Naive thymus-derived CD8-positive, alpha-beta T cell (primary cell): ENCODE results near the gene DPF3. TPM values are rescaled to one million over a fixed set of nuclear protein-coding genes. Genes with fewer than 3 reads are reported as not detected.

ENCODE experiments used
- ATAC-seq, 2 donors: fragments of 150-1000 bp; cut with Tn5 transposase in 1 of 2; sonication (Bioruptor Pico), chemical (Tn5 transposase) in 1 of 2; 1 replicate in 1 of 2; 2 replicates in 1 of 2; pipeline ENCODE4 v1.10.0; 2021; ENCODE audit warnings: mild to moderate bottlenecking in 2 of 2, moderate library complexity in 2 of 2
- POLR2A ChIA-PET: fragments of 350-600 bp; sonication (Branson Sonifier 250); formaldehyde crosslinking; loops from one replicate; lab custom pipeline; 2021; ENCODE audit warnings: antibody characterized with exemption; lab: Charles Lee
- DNase-seq, 10 donors: peaks; one replicate each; pipeline versions ENCODE4 v3.0.0 to v3.0.0-alpha.2; 2020 to 2022
- H3K27ac Mint-ChIP-seq, 10 donors: one replicate each; pipeline ENCODE4 v1.8.0; 2020 to 2022; ENCODE audit warnings: mild to moderate bottlenecking in 10 of 10, mixed read lengths in 10 of 10, moderate library complexity in 4 of 10, inconsistent platforms in 1 of 10
- H3K27me3 Mint-ChIP-seq, 5 donors: one replicate each; pipeline ENCODE4 v1.8.0; 2021 to 2022; ENCODE audit warnings: mixed read lengths in 5 of 5
- H3K36me3 Mint-ChIP-seq, 3 donors: one replicate each; pipeline ENCODE4 v1.8.0; 2020 to 2022; ENCODE audit warnings: mixed read lengths in 3 of 3, mild to moderate bottlenecking in 2 of 3, inconsistent platforms in 1 of 3
- H3K4me1 Mint-ChIP-seq, 4 donors: one replicate each; pipeline ENCODE4 v1.8.0; 2021 to 2022; ENCODE audit warnings: mixed read lengths in 4 of 4
- H3K4me3 Mint-ChIP-seq, 10 donors: one replicate each; pipeline ENCODE4 v1.8.0; 2020 to 2022; ENCODE audit warnings: mild to moderate bottlenecking in 10 of 10, mixed read lengths in 10 of 10, moderate library complexity in 6 of 10, inconsistent platforms in 1 of 10
- H3K9me3 Mint-ChIP-seq, 9 donors: one replicate each; pipeline ENCODE4 v1.8.0; 2020 to 2022; ENCODE audit warnings: mixed read lengths in 9 of 9, mild to moderate bottlenecking in 3 of 9, inconsistent platforms in 1 of 9, moderate library complexity in 1 of 9
- polyA plus RNA-seq, 3 donors: library from polyadenylated mRNA; unstranded; fragments of 300-500 nt; fragmentation: Illumina TruSeq; gene quantifications; one replicate each; pipeline ENCODE4 v1.2.3, GENCODE V29; 2021
- total RNA-seq, 8 experiments: library from RNA in 2 of 8; stranded (reverse) in 2 of 8; gene quantifications; one replicate each; pipeline ENCODE4 v1.2.3 and lab custom pipeline; 2021 to 2026

The DPF3 gene
- total and polyA plus RNA-seq, 5 experiments from 2014 or later: 0.35 to 0.58 (median 0.52) TPM

GRCh38 chr14:72800848-72801370 is 93.0 kb downstream of the DPF3 start:
- H3K4me3 Mint-ChIP-seq: no peak overlapping the region

DNA sequence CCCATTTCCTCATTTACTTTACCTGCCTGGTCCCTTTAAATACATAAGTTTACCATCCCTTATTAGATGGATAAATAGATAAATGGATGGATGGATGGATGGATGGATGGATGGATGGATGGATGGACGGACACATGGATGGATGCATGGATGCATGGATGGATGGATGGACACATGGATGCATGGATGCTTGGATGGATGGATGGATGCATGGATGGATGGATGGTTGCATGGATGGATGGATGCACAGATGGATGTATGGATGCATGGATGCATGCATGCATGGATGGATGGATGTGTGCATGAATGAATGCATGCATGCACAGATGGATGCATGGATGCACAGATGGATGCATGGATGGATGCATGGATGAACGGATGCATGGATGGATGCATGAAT is 93.6 kb downstream of the DPF3 start:
- no peak overlapping the region for H3K4me3 Mint-ChIP-seq
- H3K9me3 Mint-ChIP-seq: peaks cover 0 to 9% (median 0%) of the 10 kb centered on the region in 9 donors
- H3K27me3 Mint-ChIP-seq: no peaks in the 10 kb centered on the region
- H3K27ac Mint-ChIP-seq: no peak overlapping the region
- peaks cover 8 to 15% (median 9%) of the 10 kb centered on the region in 4 donors for H3K4me1 Mint-ChIP-seq
- peaks cover 0 to 2% (median 0%) of the 10 kb centered on the region in 3 donors for H3K36me3 Mint-ChIP-seq
- DNase-seq (no peak), ATAC-seq (no peak)
- POLR2A ChIA-PET: no interaction called here

More at GRCh38 chr14:72800848-72801370, 93.0 kb downstream of the DPF3 start:
- Mint-ChIP-seq H3K27me3 (no peaks in the 10 kb centered on the region), H3K27ac (no peak overlapping the region), H3K4me1 (peaks cover 8 to 15% (median 9%) of the 10 kb centered on the region in 4 donors), H3K36me3 (peaks cover 0 to 2% (median 0%) of the 10 kb centered on the region in 3 donors), H3K9me3 (peaks cover 0 to 9% (median 0%) of the 10 kb centered on the region in 9 donors)
- DNase-seq (no peak), ATAC-seq (no peak)
- POLR2A ChIA-PET: no interaction called here

DNA sequence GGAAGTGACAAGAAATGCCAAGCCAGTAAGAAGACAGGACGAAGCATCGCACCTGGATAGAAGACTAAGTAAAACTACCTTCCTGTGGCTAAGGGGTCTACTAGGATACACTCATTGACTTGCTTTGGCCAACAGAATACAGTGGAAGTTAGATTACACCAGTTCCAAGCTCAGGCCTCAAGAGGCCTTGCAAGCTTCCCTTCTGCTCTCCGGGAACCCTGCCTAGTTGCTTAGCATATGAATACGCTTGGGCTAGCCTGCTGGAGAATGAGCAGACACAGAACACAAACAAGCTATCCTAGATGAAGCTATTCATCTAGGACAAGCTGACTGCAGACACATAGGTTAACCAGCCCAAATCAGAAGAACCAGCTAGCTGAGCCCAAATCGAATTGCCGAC is 97.0 kb downstream of the DPF3 start:
- Mint-ChIP-seq H3K4me1 (peaks cover 9 to 15% (median 11%) of the 10 kb centered on the region in 4 donors), H3K36me3 (peaks cover 0 to 2% (median 0%) of the 10 kb centered on the region in 3 donors), H3K27me3 (no peaks in the 10 kb centered on the region), H3K27ac (no peak overlapping the region), H3K4me3 (no peak overlapping the region), H3K9me3 (peaks cover 0 to 9% (median 0%) of the 10 kb centered on the region in 9 donors)
- DNase-seq (no peak), ATAC-seq (no peak)
- POLR2A ChIA-PET: no interaction called here

GRCh38 chr14:72793156-72793939 is 100.6 kb downstream of the DPF3 start:
- Mint-ChIP-seq H3K9me3 (no peaks in the 10 kb centered on the region), H3K27ac (no peak overlapping the region), H3K36me3 (no peaks in the 10 kb centered on the region), H3K4me1 (peaks cover 2 to 13% (median 5%) of the 10 kb centered on the region in 4 donors), H3K4me3 (no peak overlapping the region), H3K27me3 (no peaks in the 10 kb centered on the region)
- ATAC-seq (no peak), DNase-seq (no peak)
- POLR2A ChIA-PET: no interaction called here

GRCh38 chr14:72792051-72792788 is 101.7 kb downstream of the DPF3 start:
- H3K27ac Mint-ChIP-seq: no peak overlapping the region
- POLR2A ChIA-PET: no interaction called here
- ATAC-seq (no peak), DNase-seq (no peak)
- H3K36me3 Mint-ChIP-seq: no peaks in the 10 kb centered on the region
- H3K4me3 Mint-ChIP-seq: no peak overlapping the region
- H3K27me3 Mint-ChIP-seq: no peaks in the 10 kb centered on the region
- H3K9me3 Mint-ChIP-seq: no peaks in the 10 kb centered on the region
- H3K4me1 Mint-ChIP-seq: peaks cover 2 to 22% (median 11%) of the 10 kb centered on the region in 4 donors

DNA sequence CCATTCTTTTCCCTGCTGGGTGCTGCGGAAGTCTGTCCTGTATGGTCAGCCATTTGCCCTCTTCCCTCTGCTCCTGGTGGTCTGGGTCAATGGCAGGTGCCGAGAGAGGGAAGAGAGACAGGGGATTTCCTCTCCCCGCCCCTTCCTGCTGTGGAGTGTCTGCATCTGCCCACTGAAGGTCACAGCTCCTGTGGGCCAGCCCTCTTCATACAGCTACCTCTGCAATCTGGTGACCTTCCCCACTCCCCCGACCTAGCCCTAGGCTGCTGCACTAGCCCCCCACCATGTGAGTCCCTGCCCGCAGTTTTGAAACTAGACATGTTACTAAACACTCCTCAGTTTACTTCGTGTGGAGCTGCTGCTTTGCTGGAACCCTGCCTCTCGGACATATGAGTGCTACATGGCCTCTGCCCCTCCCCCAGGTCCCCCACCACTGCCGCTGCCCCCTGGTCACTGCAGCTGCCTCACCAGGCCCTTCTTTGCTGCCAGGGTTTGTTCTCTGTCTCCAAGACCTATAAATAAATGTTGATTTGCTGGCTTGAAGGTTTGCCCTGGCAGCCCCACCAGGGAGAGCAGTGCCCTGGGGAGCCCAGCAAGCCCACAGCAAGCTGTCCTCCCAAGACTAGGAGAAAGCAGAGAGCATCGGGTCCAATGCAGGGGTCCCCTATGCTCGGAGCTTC is 102.9 kb downstream of the DPF3 start:
- DNase-seq (no peak), ATAC-seq (no peak)
- H3K9me3 Mint-ChIP-seq: no peaks in the 10 kb centered on the region
- no peaks in the 10 kb centered on the region for H3K36me3 Mint-ChIP-seq
- POLR2A ChIA-PET: interaction anchor here (0.6 to 0.9 kb wide), 2 partner anchors 11 to 1792 kb away, joined by 3 read pairs; no protein-coding TSS in a partner anchor
- H3K27me3 Mint-ChIP-seq: no peaks in the 10 kb centered on the region
- H3K27ac Mint-ChIP-seq: no peak overlapping the region
- peaks cover 2 to 22% (median 11%) of the 10 kb centered on the region in 4 donors for H3K4me1 Mint-ChIP-seq
- H3K4me3 Mint-ChIP-seq: no peak overlapping the region

- Mint-ChIP-seq H3K4me1 (peaks cover 2 to 22% (median 11%) of the 10 kb centered on the region in 4 donors), H3K36me3 (no peaks in the 10 kb centered on the region), H3K9me3 (no peaks in the 10 kb centered on the region), H3K4me3 (no peak overlapping the region), H3K27ac (peak overlapping the region in 1 of 10 donors; percentile 78), H3K27me3 (no peaks in the 10 kb centered on the region)
- ATAC-seq (no peak), DNase-seq (no peak)
- POLR2A ChIA-PET: no interaction called here
Observed at GRCh38 chr14:72788972-72789728, 104.8 kb downstream of the DPF3 start.

GRCh38 chr14:72788255-72788654 is 105.6 kb downstream of the DPF3 start:
- DNase-seq (peak in 1 of 10 donors; percentile 10), ATAC-seq (no peak)
- POLR2A ChIA-PET: no interaction called here
- Mint-ChIP-seq H3K9me3 (no peaks in the 10 kb centered on the region), H3K27ac (peak overlapping the region in 1 of 10 donors; percentile 20), H3K4me1 (peaks cover 2 to 22% (median 11%) of the 10 kb centered on the region in 4 donors), H3K36me3 (no peaks in the 10 kb centered on the region), H3K27me3 (no peaks in the 10 kb centered on the region), H3K4me3 (no peak overlapping the region)

DNA sequence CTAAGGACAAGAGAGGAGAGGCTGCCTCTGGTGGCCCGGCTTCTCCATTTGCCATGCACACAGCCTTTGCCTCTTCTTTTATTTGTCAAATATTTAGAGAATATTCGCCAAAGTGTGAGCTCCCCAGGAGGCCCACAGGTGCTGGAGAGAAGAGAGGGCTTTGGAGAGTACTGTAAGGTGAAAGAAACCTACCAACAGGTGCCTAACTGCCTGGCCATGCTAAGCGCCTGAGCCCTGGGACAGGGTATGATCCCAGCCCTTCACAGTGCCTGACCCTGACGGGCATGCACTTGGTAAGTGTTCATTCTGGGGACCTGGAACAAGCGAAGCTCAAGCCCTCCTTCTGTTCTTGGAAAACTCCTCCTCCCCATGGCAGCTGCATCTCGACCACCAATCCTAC is 106.1 kb downstream of the DPF3 start:
- no peaks in the 10 kb centered on the region for H3K9me3 Mint-ChIP-seq
- H3K4me3 Mint-ChIP-seq: no peak overlapping the region
- POLR2A ChIA-PET: no interaction called here
- H3K27ac Mint-ChIP-seq: peak overlapping the region in 2 of 10 donors; percentile 20 to 79
- DNase-seq (peak in 1 of 10 donors; percentile 4), ATAC-seq (no peak)
- H3K36me3 Mint-ChIP-seq: no peaks in the 10 kb centered on the region
- peaks cover 0 to under 1% (median 0%) of the 10 kb centered on the region in 5 donors for H3K27me3 Mint-ChIP-seq
- H3K4me1 Mint-ChIP-seq: peaks cover 2 to 22% (median 11%) of the 10 kb centered on the region in 4 donors

DNA sequence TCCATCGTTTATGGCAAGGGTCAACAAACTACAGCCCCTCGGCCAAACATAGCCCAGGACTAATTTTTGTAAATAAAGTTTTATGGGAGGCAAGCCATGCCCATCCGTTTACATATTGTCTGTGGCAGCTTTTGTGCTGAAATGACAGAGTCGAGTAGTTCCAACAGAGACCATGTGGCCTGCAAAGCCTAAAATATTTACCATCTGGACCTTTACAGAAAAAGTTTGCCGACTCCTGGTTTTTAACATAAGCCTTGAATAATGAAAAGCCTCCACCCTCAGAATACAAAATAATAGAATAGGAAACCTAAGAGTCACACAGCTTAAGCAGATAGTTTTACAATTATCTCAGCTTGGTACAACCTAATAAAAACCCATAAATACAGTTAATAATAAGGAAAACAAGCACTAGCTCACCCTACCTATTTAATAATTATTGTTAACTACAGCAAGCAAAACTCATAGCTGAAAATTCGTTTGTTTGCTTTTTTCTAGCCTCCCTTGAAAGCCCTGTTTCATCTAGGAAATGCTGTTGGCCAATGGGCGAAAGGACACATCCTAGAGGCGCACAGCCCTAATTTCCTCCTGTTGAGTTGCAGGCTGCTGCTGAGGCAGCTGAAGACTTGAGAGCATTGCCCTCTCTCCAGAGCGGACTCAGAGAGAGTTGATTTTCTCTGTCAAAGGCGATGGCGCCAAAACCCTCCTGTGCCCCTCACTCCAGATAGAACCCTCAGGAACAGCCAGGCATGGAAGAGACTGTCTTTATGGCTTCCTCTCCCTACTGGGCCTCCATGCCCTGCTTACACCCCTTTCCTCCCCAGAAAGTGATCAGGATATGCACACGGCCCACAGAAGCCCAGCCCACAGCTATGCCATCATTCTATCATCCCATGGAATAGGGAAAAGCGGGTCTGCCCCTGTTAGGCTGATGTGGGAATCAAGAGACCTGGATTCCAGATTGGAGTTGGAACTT is 107.2 kb downstream of the DPF3 start:
- DNase-seq (peak in 1 of 10 donors; percentile 2), ATAC-seq (no peak)
- no peaks in the 10 kb centered on the region for H3K9me3 Mint-ChIP-seq
- H3K27me3 Mint-ChIP-seq: peaks cover 0 to 2% (median 0%) of the 10 kb centered on the region in 5 donors
- no peak overlapping the region for H3K27ac Mint-ChIP-seq
- H3K4me1 Mint-ChIP-seq: peaks cover 0 to 17% (median 11%) of the 10 kb centered on the region in 4 donors
- POLR2A ChIA-PET: no interaction called here
- H3K4me3 Mint-ChIP-seq: no peak overlapping the region
- H3K36me3 Mint-ChIP-seq: no peaks in the 10 kb centered on the region

GRCh38 chr14:72783741-72784140 is 110.2 kb downstream of the DPF3 start:
- no peak overlapping the region for H3K4me3 Mint-ChIP-seq
- H3K9me3 Mint-ChIP-seq: no peaks in the 10 kb centered on the region
- H3K27me3 Mint-ChIP-seq: peaks cover 0 to 2% (median 0%) of the 10 kb centered on the region in 5 donors
- peaks cover 0 to 9% (median 6%) of the 10 kb centered on the region in 4 donors for H3K4me1 Mint-ChIP-seq
- H3K36me3 Mint-ChIP-seq: no peaks in the 10 kb centered on the region
- ATAC-seq (no peak), DNase-seq (no peak)
- POLR2A ChIA-PET: no interaction called here
- no peak overlapping the region for H3K27ac Mint-ChIP-seq
